AG04450 (cell line): ENCODE measurements around the gene PHLDA3. TPM values are rescaled to one million over a fixed set of nuclear protein-coding genes. Genes with fewer than 3 reads are reported as not detected.

Experiments used
- CTCF ChIA-PET: fragments of 300-600, 350-600 bp; formaldehyde crosslinking; extraction: SDS; loops from one replicate; lab custom pipeline; 2022; ENCODE audit warnings: antibody characterized with exemption, inconsistent platforms; lab: Charles Lee
- POLR2A ChIA-PET: fragments of 350-600 bp; formaldehyde crosslinking; extraction: SDS; loops from one replicate; lab custom pipeline; 2021; ENCODE audit warnings: antibody characterized with exemption, inconsistent platforms; lab: Yijun Ruan, JAX
- DNase-seq: peaks from one replicate; pipeline ENCODE4 v3.0.0-alpha.2; 2011; ENCODE audit warnings: low read depth, low spot score
- H3K27ac ChIP-seq: one replicate; pipeline ENCODE4 v1.5.1; 2012; ENCODE audit warnings: low read depth, low read length, control low read depth
- H3K27me3 ChIP-seq: one replicate; pipeline ENCODE4 v1.6.0; 2012; ENCODE audit warnings: low read length; ENCODE audit not compliant: control insufficient read depth, insufficient read depth
- H3K4me3 ChIP-seq: 2 replicates; pipeline ENCODE4 v1.5.1; 2011; ENCODE audit warnings: mild to moderate bottlenecking, low read depth, low read length, control low read depth
- H3K9me3 ChIP-seq: 2 replicates; pipeline ENCODE4 v1.5.1; 2012; ENCODE audit warnings: low read length; ENCODE audit not compliant: control insufficient read depth, insufficient read depth
- CTCF ChIP-seq: IDR thresholded peaks from 2 replicates; pipeline ENCODE4 v1.5.1; 2011; ENCODE audit warnings: low read depth, low read length, control low read depth, inconsistent platforms
- polyA plus RNA-seq: library from polyadenylated mRNA; depleted of rRNA; stranded (reverse); fragments of >200 nt; gene quantifications from 2 replicates; pipeline ENCODE4 v1.2.3, GENCODE V29; 2011

PHLDA3 gene
- polyA plus RNA-seq, 1 experiment: 58.9 TPM

DNA sequence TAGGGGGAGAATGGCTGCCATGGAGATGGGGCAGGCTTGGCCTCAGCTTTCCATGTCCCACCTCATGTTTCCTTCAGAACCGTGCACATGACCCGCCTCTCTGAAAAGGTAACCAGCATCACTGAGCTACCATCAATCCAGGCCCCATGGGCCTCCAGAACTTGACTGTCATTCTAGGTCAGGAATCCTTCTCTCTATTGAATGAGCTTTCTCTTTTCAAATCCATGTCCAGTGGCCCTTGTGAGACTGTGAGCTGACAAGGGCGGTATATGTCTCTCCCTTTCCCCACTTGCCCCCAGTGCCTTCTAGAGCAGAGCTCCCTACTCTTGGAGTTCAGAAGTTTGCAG is 33.5 kb upstream of the PHLDA3 start:
- POLR2A ChIA-PET: interaction anchor here (2.4 to 4.3 kb wide), 5 partner anchors 9 to 41 kb away, joined by 14 to 66 read pairs (median 18); no protein-coding TSS in a partner anchor
- CTCF ChIA-PET: interaction anchor here (0.6 to 4.1 kb wide), 6 partner anchors 10 to 1904 kb away, joined by 3 to 66 read pairs (median 11); no protein-coding TSS in a partner anchor

DNA sequence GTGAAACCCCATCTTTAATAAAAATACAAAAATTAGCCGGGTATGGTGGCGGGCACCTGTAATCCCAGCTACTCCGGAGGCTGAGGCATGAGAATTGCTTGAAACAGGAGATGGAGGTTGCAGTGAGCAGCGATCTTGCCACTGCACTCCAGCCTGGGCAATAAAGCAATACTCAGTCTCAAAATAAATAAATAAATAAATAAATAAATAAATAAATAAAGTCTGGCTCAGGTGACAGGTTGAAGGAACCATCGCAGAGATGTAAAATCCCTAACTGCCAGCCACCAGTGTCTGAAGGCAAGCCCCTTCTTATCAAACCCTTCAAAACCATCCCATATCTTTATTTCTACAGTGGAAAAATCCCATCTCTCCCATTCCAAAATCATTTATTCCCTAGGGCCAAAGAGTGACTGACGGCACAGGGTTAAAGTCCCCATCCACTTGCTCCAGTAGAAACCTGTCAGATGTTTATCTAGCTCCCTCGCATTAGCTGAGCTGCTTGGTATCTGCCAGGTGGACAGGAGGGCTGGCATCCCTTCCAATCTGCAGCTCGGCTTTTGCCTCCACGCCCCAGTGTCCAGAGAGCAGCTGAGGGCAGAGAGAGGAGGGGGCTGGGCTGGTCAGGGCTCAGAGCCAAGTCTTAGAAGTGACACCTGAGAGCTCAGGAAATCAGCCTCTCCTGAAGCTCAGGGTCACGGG is 33.0 kb upstream of the PHLDA3 start:
- ChIA-PET CTCF (interaction anchor here (0.6 to 4.1 kb wide), 5 partner anchors 11 to 1905 kb away, joined by 3 to 66 read pairs (median 17); no protein-coding TSS in a partner anchor), POLR2A (interaction anchor here (2.7 to 4.3 kb wide), 4 partner anchors 8 to 41 kb away, joined by 14 to 66 read pairs (median 20); no protein-coding TSS in a partner anchor)
- no peak for TF ChIP-seq CTCF
- Histone ChIP-seq H3K9me3 (no peaks in the 10 kb centered on the region; the same call in 1 of the 2 replicates), H3K4me3 (peak overlapping the region; percentile 25; the same call in 1 of the 2 replicates), H3K27ac (peak overlapping the region; percentile 99), H3K27me3 (no peaks in the 10 kb centered on the region)
- DNase-seq: no peak

More for the DNA sequence above, 33.5 kb upstream of the PHLDA3 start:
- no peak for DNase-seq
- peak overlapping the region; percentile 99 for H3K27ac ChIP-seq
- H3K9me3 ChIP-seq: no peaks in the 10 kb centered on the region; the same call in 1 of the 2 replicates
- H3K4me3 ChIP-seq: peak overlapping the region; percentile 25
- TF ChIP-seq CTCF: no peak
- no peaks in the 10 kb centered on the region for H3K27me3 ChIP-seq

DNA sequence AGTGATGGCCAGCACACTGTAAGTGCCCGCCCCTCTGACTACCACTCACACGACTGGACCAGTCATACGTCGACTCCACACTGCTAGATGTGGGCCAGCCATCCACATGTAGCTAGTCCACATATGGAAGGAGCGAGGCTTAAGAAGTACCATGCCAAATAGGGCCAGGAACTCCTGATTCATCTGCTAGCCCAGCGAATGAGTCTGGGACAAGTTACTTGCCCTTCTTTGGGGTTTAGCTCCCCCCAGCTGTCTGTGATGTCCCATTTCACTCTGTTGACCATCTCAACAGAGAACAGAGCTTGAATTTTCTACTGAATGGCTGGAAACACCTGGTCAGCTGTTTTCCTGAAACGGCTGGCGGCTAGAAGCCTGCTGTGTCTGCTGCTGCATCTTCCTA is 32.2 kb upstream of the PHLDA3 start:
- DNase-seq: peak; percentile 47
- ChIA-PET CTCF (interaction anchor here (1.4 to 9.2 kb wide), 3 partner anchors 11 to 65 kb away, joined by 5 to 75 read pairs (median 27); no protein-coding TSS in a partner anchor), POLR2A (interaction anchor here (1.0 to 2.7 kb wide), 3 partner anchors 10 to 19 kb away, joined by 4 to 14 read pairs (median 8); no protein-coding TSS in a partner anchor)
- no peaks in the 10 kb centered on the region for H3K9me3 ChIP-seq
- no peak overlapping the region for H3K4me3 ChIP-seq
- peak overlapping the region; percentile 72 for H3K27ac ChIP-seq
- no peaks in the 10 kb centered on the region for H3K27me3 ChIP-seq
- no peak for TF ChIP-seq CTCF

DNA sequence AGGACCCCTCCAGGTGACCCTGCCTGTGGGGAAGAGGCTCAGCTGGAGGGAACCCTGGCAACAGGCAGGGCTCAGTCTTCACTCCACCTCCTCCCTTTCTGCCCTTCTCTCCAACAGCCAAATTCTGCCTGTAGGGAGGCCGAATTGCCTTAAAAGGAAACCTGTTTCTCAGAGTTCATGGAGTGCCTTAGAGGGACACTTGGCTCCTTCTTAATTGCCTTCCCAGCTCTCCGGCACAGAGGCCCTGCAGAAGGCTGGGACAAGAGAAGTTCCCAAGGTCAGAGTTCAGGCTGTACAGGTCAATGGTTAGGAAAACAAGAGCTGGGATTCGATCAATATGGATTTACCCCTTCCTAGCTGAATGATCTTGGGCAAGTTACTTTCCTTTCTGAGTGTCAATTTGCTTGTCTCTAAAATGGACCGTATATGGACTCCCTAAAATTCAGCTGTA is 31.7 kb upstream of the PHLDA3 start:
- Histone ChIP-seq H3K9me3 (no peaks in the 10 kb centered on the region), H3K4me3 (no peak overlapping the region; the same call in 1 of the 2 replicates), H3K27ac (peak overlapping the region; percentile 72), H3K27me3 (no peaks in the 10 kb centered on the region)
- DNase-seq: no peak
- ChIA-PET POLR2A (interaction anchor here (1.0 to 2.2 kb wide), 2 partner anchors 10 to 11 kb away, joined by 4 to 8 read pairs; no protein-coding TSS in a partner anchor), CTCF (interaction anchor here (1.4 to 9.2 kb wide), 3 partner anchors 12 to 65 kb away, joined by 5 to 75 read pairs (median 27); no protein-coding TSS in a partner anchor)
- no peak for TF ChIP-seq CTCF
